Tongue (tissue), 2 donors: ENCODE data around the gene DPY19L2. TPM values are rescaled to one million over a fixed set of nuclear protein-coding genes. Genes with fewer than 3 reads are reported as not detected.
"Not testable (repeated sequence)": the region's sequence is repeated elsewhere in the genome, so short reads cannot be mapped to it uniquely, and the experiment has no call there.

Experiments
- DNase-seq: peaks from one replicate; pipeline ENCODE4 v3.0.0-alpha.2; 2015
- total RNA-seq: library from RNA; depleted of rRNA; stranded (reverse); fragments of >200 nt; gene quantifications from one replicate; pipeline ENCODE4 v1.2.3, GENCODE V29; 2014

DPY19L2 gene
- total RNA-seq, 1 donor from 2014 or later, result 19.1 TPM

- not testable (repeated sequence) for DNase-seq
These were observed 9.8 kb downstream of the DPY19L2 start for GRCh38 chr12:63658501-63658900.

GRCh38 chr12:63656407-63656806 is 11.9 kb downstream of the DPY19L2 start:
- not testable (repeated sequence) for DNase-seq

- DNase-seq, result not testable (repeated sequence)
These were observed 12.6 kb downstream of the DPY19L2 start for GRCh38 chr12:63655543-63656257.

GRCh38 chr12:63654481-63654880 is 13.8 kb downstream of the DPY19L2 start:
- not testable (repeated sequence) for DNase-seq

- DNase-seq, result not testable (repeated sequence)
These were observed 18.8 kb downstream of the DPY19L2 start for GRCh38 chr12:63649517-63649916.

GRCh38 chr12:63643381-63644140 is 24.7 kb downstream of the DPY19L2 start:
- not testable (repeated sequence) for DNase-seq

- DNase-seq, result not testable (repeated sequence)
These were observed 44.0 kb downstream of the DPY19L2 start for GRCh38 chr12:63624258-63624657.

- DNase-seq, result not testable (repeated sequence)
These were observed 52.7 kb downstream of the DPY19L2 start for GRCh38 chr12:63615544-63615943.

GRCh38 chr12:63611285-63611684 is 57.0 kb downstream of the DPY19L2 start:
- DNase-seq, result not testable (repeated sequence)

GRCh38 chr12:63609281-63609680 is 59.0 kb downstream of the DPY19L2 start:
- not testable (repeated sequence) for DNase-seq

- not testable (repeated sequence) for DNase-seq
These were observed 63.3 kb downstream of the DPY19L2 start for GRCh38 chr12:63604985-63605384.

GRCh38 chr12:63594828-63595227 is 73.5 kb downstream of the DPY19L2 start:
- DNase-seq, result not testable (repeated sequence)

- DNase-seq, result not testable (repeated sequence)
These were observed 83.9 kb downstream of the DPY19L2 start for GRCh38 chr12:63584426-63584825.

- DNase-seq, result not testable (repeated sequence)
These were observed 85.0 kb downstream of the DPY19L2 start for GRCh38 chr12:63583289-63583688.

GRCh38 chr12:63577631-63578030 is 90.7 kb downstream of the DPY19L2 start:
- DNase-seq, result not testable (repeated sequence)

- DNase-seq, result not testable (repeated sequence)
These were observed 96.3 kb downstream of the DPY19L2 start for GRCh38 chr12:63572038-63572437.

GRCh38 chr12:63558445-63558844 is 109.8 kb downstream of the DPY19L2 start:
- not testable (repeated sequence) for DNase-seq

- not testable (repeated sequence) for DNase-seq
These were observed 116.9 kb downstream of the DPY19L2 start for GRCh38 chr12:63551397-63551796.

GRCh38 chr12:63549034-63549433 is 119.3 kb downstream of the DPY19L2 start:
- not testable (repeated sequence) for DNase-seq

GRCh38 chr12:63545298-63545916 is 122.9 kb downstream of the DPY19L2 start:
- DNase-seq, result not testable (repeated sequence)

- not testable (repeated sequence) for DNase-seq
These were observed 129.6 kb downstream of the DPY19L2 start for GRCh38 chr12:63538656-63539055.

GRCh38 chr12:63537838-63538237 is 130.5 kb downstream of the DPY19L2 start:
- DNase-seq, result not testable (repeated sequence)

- not testable (repeated sequence) for DNase-seq
These were observed 138.7 kb downstream of the DPY19L2 start for GRCh38 chr12:63529641-63530040.
